ENCODE results near the gene IFNGR1.

DNA sequence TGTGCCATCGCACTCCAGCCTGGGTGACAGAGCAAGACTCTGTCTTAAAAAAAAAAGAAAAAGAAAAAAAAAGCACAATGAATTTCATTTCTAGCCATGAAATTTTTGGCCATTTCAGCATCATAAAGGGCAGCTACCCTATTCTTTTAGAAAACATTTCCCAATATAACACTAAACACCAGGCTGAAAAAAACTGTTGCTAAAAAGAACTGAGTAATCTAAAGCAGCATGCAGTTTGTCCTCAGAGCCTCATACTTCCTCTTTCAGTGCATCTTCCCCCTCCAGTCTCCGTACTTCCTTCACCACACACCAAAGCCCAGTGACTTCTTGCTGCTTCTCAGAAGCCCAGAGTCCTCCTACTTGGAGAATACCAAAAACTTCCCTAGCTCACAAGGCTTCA, 5.6 kb upstream of the IFNGR1 start:
- TF ChIP-seq, protein P1, sequence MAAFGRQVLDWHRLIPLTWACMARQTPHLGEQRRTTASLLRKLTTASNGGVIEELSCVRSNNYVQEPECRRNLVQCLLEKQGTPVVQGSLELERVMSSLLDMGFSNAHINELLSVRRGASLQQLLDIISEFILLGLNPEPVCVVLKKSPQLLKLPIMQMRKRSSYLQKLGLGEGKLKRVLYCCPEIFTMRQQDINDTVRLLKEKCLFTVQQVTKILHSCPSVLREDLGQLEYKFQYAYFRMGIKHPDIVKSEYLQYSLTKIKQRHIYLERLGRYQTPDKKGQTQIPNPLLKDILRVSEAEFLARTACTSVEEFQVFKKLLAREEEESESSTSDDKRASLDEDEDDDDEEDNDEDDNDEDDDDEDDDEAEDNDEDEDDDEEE (CRISPR knock-in tag; IDR thresholded peaks at IDR 0.05): no peak
- TF ChIP-seq, protein P2, sequence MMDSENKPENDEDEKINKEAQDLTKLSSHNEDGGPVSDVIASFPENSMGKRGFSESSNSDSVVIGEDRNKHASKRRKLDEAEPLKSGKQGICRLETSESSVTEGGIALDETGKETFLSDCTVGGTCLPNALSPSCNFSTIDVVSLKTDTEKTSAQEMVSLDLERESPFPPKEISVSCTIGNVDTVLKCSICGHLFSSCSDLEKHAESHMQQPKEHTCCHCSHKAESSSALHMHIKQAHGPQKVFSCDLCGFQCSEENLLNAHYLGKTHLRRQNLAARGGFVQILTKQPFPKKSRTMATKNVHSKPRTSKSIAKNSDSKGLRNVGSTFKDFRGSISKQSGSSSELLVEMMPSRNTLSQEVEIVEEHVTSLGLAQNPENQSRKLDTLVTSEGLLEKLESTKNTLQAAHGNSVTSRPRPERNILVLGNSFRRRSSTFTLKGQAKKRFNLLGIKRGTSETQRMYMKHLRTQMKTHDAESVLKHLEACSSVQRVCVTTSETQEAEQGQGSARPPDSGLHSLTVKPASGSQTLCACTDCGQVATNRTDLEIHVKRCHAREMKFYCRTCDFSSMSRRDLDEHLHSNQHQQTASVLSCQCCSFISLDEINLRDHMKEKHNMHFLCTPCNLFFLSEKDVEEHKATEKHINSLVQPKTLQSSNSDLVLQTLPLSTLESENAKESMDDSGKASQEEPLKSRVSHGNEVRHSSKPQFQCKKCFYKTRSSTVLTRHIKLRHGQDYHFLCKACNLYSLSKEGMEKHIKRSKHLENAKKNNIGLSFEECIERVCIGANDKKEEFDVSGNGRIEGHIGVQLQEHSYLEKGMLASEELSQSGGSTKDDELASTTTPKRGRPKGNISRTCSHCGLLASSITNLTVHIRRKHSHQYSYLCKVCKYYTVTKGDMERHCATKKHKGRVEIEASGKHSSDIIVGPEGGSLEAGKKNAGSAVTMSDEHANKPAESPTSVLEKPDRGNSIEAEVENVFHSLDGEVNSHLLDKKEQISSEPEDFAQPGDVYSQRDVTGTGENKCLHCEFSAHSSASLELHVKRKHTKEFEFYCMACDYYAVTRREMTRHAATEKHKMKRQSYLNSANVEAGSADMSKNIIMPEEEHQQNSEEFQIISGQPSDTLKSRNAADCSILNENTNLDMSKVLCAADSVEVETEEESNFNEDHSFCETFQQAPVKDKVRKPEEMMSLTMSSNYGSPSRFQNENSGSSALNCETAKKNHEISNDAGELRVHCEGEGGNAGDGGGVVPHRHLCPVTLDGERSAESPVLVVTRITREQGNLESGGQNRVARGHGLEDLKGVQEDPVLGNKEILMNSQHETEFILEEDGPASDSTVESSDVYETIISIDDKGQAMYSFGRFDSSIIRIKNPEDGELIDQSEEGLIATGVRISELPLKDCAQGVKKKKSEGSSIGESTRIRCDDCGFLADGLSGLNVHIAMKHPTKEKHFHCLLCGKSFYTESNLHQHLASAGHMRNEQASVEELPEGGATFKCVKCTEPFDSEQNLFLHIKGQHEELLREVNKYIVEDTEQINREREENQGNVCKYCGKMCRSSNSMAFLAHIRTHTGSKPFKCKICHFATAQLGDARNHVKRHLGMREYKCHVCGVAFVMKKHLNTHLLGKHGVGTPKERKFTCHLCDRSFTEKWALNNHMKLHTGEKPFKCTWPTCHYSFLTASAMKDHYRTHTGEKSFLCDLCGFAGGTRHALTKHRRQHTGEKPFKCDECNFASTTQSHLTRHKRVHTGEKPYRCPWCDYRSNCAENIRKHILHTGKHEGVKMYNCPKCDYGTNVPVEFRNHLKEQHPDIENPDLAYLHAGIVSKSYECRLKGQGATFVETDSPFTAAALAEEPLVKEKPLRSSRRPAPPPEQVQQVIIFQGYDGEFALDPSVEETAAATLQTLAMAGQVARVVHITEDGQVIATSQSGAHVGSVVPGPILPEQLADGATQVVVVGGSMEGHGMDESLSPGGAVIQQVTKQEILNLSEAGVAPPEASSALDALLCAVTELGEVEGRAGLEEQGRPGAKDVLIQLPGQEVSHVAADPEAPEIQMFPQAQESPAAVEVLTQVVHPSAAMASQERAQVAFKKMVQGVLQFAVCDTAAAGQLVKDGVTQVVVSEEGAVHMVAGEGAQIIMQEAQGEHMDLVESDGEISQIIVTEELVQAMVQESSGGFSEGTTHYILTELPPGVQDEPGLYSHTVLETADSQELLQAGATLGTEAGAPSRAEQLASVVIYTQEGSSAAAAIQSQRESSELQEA (CRISPR knock-in tag; IDR thresholded peaks at IDR 0.05; ENCODE audit: not compliant biosample characterization): no peak
- TF ChIP-seq, protein P3, sequence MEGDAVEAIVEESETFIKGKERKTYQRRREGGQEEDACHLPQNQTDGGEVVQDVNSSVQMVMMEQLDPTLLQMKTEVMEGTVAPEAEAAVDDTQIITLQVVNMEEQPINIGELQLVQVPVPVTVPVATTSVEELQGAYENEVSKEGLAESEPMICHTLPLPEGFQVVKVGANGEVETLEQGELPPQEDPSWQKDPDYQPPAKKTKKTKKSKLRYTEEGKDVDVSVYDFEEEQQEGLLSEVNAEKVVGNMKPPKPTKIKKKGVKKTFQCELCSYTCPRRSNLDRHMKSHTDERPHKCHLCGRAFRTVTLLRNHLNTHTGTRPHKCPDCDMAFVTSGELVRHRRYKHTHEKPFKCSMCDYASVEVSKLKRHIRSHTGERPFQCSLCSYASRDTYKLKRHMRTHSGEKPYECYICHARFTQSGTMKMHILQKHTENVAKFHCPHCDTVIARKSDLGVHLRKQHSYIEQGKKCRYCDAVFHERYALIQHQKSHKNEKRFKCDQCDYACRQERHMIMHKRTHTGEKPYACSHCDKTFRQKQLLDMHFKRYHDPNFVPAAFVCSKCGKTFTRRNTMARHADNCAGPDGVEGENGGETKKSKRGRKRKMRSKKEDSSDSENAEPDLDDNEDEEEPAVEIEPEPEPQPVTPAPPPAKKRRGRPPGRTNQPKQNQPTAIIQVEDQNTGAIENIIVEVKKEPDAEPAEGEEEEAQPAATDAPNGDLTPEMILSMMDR (CRISPR knock-in tag; IDR thresholded peaks at IDR 0.05): no peak
- TF ChIP-seq NPAS2 (CRISPR knock-in tag; IDR thresholded peaks at IDR 0.05; ENCODE audit: borderline replicate concordance): no peak
- TF ChIP-seq YY1 (IDR thresholded peaks at IDR 0.05; ENCODE audit: insufficient read depth, insufficient replicate concordance, low read depth, low read length): no peak
- TF ChIP-seq SKI (IDR thresholded peaks at IDR 0.05; ENCODE audit: partially characterized antibody): no peak

All from HepG2 (cell line).